RCC 7860 (cell line): ENCODE data around the gene ZDHHC1.

Experiments
- DNase-seq: peaks from one replicate; pipeline ENCODE4 v3.0.0-alpha.2; 2015; ENCODE audit warnings: low spot score
- FAIRE-seq: peaks from 2 replicates; lab custom pipeline; 2012; peaks lifted over from hg19 to GRCh38; lab: Jason Lieb, UNC

The ZDHHC1 gene

DNA sequence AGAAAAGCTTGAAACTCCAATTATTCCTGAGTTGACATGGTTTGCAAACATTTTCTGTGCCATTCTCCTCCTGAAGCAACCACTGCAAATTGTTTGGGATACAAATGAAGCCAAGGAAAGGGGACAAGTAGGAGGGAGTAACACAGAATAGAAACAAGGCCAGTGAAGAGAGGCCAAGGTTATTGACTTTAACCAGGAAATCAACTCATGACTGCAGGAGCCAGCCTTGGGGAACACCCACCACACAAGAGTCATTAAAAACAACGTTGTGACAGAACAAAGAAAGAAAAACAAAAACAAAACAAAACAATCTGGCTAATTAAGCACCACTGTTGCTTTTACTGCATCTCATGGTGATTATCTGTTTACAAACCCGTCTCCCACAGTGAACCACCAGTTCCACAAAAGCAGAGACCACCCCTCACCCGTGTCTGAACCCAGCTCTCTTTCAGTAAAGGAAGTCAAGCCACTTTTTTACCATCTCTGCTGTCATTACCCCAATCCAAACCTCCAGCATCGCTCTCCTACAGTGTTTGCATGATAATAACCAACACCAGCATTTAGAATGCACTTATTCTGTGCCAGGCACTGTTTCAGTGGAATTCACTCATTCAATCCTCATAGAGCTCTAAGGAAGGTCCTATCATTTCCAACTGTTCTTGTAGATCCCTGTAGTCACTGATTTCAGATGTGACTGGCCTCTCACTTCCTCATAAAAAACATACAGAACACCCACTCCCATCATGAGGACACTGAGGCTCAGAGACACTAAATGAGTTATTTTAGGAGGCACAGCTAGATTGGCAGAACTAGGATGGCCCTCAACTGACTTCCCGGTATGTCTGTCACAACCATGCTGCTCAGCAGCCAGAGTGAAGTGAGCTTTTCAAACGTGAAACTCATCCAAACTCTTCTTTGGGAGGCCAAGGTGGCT, 2.0 kb downstream of the ZDHHC1 start:
- no peak for FAIRE-seq
- no peak for DNase-seq

DNA sequence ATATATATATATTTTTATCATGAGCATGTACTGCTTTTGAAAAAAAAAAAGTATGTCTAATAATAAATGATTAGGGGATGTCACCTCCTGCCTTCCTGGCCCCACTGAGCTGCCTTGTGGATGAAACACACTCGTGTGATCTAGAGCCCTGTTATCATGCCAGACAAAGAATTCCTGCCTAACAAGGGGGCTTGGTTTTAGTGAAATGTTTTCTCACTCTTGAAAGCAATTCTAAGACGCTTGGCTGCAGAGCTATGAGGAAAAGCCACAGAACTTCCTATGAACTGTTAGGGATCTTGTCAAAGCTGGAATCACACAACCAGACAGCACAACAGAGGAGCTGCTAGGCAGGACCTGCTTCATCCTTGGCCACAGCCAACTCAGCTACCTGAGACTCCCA, 4.0 kb downstream of the ZDHHC1 start:
- FAIRE-seq (no peak), DNase-seq (no peak)

DNA sequence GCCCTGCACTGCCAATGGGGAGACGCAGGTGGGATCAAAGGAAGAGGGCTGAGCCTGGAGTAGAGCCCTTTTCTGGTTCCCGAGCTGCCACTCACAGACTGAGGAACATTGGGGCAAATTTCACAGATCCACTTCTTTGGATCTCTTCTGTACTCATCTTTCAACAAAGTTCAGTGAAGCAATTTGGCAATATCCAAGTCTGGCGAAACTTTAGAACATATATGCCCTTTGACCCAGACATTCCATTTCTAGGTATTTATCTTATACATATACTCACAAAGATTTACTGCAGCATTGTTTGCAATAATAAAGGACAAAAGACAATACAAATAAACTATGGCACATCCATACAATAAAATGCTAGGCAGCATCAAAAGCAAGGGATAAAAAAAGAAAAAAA, 4.9 kb downstream of the ZDHHC1 start:
- no peak for FAIRE-seq
- DNase-seq: no peak

DNA sequence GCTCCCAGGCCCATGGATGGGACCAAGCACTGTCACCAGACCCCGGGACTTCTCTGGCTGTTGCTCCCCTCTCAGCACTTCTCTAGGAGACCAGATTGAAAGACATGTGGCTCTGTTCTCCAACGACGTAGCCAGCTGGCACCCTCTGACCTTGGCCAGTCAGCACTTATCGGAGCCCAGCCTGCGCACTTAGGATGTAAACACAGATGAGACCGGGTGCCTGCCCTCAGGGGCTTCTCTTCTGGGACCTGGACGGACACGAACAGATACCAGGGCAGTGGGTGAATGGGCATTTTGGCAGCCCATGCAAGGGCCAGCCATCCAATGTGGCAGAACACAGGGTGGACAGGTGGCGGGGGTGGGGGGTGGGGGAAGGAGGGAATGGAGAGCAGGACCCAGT, 6.6 kb downstream of the ZDHHC1 start:
- FAIRE-seq: no peak
- DNase-seq: no peak

DNA sequence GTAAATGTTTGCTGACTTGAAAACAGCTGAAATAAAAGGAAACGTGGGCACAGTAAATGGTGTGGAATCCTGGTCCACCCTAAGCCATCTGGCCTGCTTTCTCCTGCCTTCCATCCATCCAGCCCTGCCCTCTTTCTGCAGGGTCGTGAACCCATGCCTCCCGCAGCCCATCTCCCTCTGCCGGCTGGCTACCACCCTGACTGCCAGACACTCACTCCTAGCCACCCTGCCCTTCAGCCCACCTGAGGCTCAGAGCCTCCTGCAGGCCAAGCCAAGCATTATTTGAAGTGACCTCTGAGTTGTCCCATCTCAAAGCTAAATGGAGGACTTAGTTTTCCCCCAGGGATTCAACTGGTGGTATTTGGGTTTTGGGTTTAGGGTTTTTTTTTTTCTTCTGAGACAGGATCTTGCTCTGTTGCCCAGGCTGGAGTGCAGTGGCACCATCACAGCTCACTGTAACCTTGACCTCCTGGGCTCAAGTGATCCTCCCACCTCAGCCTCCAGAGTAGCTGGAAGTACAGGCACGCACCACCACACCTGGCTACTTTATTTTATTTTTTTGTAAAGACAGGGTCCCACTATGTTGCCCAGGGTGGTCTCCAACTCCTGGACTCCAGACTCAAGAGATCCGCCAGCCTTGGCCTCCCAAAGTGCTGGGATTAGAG, 8.4 kb downstream of the ZDHHC1 start:
- FAIRE-seq: no peak
- no peak for DNase-seq

DNA sequence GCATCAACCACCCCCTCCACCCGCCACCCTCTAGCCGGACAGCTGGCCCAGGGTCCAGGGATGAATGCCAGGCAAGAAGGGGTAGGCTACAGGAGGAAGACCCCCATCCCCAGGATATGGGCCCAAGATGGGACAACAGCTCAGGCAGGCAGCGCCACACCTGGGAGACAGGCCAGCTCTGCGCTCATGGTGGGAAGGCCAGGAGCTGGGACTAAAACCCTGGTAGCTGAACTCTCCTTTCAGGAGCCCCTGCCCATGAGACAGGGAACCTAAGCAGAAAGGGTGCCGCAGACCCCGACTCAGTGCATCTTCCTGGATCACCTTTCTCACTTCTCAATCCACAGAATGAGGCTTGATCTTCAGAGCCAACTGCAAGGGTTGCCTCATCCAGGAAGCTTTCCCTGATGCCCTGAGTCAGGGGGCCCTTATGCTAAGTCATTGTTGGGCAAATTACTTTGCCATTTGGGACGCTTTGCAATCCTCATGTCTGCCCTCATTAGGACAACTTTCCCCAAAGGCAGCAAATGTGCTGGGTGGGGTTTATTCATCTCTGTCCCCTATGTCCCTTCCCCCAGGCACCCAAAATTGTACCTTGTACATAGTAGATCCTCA, 9.0 kb downstream of the ZDHHC1 start:
- FAIRE-seq: no peak
- DNase-seq: no peak

DNA sequence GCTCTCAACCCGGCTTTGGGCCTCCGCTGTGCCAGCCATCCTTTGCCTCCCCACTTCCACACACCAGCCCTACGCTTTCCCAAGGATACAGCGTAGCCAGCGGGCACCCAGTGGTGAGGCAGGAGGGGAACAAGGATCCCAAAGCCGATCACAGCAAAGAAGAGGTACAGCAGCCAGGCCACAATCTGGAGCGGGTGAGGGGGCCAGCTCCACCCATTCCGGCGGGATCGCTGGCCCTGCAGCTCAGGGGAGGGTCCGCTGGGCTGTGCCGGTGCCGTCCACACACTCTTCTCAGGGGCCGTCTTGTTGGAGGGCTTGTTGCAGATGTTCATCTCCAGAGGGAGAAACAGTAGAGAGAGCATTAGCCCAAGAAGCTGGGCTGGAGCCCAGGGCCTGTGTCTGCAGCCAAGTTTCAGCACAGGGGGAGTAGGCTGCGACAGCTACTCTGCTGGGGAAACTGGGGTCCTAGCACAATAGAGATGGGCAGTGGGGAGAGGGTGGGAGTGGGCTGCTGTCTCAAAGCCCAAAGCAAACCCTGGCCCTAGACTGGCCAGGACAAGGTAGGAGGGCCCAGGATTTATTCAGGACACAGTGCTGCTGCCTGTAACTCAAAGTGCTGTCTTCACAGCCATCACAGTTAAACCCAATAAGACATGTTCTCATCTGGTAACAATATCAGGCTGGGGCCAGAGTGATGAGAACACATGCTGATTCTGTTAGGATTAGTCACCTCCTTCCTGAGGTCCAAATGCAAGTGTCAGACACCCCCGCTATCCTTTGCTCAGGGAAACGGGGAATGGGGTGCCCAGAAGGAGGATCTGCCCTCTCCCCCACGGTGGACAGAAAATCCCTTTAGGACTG, 9.9 kb downstream of the ZDHHC1 start:
- no peak for DNase-seq
- FAIRE-seq: no peak

DNA sequence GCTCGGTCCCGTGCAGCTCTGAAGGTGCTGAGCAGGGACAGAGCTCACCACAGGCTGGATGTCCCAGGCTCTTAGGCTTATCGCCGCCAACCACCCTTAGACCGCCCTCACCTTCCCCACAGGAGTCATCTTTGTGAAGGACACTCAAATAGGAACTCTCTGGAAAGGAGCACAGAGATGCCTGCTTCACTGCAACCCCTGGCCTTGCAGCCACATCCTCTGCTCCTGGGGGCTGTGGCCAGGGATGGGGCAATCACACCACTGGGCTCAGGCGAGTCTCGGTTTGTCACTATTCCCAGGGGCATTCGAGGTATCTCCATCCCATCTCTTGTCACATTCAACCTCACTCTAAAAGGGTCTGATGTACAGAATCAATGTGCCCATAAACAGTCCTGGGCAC, 10.9 kb downstream of the ZDHHC1 start:
- DNase-seq: no peak
- no peak for FAIRE-seq

DNA sequence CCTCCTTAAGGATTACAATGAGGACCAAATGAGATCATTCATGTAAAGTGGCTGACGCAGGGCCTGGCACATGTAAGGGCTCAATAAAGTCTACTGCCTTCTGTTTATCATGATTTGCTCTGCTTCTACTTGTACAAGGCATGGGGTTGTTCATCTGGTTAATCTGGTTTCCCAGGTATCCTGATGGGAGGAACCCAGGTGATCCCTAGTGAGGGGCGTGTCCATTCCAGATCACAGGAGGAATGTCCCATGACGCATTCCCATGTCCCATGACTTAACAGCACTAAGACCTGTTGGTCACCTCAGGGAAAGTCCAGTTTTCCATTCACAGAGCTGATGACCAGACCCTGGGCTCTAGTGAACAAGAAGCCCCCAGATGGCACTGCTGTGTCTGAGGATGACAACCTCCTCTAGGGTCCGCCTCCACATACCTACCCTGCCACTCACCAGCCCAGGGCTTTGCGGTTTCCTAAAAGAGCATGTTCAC, 11.5 kb downstream of the ZDHHC1 start:
- DNase-seq (no peak), FAIRE-seq (no peak)

DNA sequence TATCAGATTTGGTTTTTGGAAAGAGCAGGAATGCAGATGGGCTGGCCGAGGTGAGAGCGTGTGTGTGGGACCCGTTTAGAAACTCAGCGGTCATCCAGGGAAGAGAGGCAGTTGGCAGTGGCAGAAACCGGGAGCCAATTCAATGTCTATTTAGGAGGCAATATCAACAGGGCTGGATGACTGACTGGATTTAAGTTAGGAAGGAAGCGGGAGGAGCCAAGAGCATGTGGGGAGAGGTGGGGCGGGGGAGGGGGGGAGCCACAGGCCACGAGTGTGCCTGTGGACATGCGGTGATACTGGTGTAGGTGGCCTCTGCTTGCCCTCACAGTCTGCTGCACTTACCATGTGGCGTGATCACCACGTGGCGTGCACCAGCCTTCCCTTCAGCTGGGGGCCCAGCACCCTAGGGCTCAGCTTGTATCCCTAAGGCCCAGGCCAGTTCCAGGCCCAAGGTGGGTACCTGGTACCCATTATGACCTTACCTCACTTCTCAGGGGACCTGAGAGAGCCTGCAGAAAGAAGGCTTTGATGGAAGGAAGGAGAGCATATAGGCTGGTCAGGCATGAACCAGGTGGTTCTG, 12.2 kb downstream of the ZDHHC1 start:
- no peak for DNase-seq
- FAIRE-seq: no peak

DNA sequence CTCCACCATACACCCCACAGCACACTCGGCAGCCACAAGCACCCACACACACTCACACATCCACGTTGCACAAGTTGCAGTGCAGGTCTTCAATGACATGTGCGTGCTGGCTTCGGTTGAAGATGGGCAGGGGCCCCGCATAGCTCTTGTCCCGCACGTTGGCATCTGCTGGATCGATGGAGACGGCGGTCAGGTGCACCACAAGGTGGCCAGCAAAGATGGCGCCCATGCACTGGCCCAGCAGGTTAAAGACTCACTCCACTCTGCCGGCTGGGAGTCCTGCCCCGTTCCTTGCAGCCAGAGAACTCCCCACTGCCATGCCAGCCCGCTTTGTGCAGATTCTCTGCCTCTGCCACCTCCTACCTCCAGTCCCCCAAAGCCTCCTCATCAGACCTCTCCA, 15.4 kb downstream of the ZDHHC1 start:
- FAIRE-seq (no peak), DNase-seq (no peak)

DNA sequence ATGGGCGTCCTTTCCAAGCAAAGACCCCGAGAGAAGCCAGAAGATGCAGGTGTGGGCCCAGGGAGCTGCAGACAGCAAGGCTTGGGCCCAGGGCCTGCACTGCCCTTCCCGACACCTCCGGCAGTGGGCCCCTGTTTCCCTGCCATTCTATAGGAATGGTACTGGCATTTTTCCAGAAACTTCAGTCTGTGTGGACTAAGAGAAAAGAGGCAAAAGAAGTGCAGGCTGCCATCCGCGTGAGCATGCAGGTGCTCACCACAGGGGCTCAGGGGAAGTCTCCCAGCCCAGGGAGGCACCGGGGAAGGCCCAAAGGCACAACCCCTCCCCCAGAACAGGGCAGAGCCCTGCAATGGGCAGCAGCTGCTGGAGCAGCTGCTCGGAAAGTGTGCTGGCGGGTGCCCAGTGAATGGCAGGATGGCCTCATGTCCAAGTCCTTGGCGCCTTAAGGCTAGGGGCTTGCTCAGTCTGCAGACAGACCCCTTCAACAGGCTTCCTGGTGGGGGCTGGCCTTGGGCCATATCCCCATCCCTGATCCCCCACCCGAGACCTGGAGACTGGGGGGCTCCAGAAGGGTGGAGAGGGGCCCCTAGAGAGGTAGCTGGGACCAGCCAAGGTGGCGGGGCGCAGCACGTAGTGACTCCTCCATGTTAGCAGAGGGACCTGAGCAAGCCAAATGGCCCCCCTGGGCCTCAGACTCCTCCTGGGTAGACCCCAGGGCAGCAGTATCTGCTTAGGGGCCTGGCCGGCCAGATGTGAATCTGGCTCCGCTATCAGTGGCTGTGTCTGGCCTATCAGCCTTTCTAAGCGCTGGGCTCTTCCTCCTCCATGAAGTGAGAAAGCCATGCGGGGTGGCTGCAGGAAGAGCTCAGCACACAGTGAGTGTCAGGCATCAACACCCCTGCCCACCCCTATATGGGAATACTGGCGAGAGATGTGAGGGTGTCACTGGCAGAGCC, 16.2 kb downstream of the ZDHHC1 start:
- no peak for DNase-seq

DNA sequence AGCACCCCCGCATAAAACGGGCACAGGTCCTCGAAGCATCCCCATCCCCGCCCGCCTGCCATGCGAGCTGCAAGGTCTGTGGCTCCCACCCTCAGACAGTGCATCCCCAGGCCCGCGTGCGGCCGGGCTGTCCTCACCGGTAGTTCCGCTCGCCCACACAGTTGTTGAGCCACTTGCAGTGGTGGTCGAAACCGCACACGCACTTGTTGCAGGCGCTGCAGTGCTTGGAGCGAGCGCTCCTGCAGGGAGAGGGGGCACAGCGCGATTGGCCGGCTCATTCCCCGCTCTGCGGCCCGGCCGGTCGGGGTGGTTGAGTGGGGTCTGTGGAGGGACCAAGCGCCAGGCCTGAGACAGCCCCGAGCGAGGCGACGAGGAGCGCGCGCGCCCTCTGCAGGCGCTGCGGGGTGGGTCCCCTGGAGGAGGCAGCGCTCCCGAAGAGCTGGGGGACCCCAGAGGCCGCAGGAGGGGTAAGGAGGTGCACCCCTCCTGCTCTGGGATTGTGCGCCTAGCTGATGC, 17.0 kb downstream of the ZDHHC1 start:
- FAIRE-seq: no peak
- DNase-seq: no peak

More for the DNA sequence above, 16.2 kb downstream of the ZDHHC1 start:
- no peak for FAIRE-seq

DNA sequence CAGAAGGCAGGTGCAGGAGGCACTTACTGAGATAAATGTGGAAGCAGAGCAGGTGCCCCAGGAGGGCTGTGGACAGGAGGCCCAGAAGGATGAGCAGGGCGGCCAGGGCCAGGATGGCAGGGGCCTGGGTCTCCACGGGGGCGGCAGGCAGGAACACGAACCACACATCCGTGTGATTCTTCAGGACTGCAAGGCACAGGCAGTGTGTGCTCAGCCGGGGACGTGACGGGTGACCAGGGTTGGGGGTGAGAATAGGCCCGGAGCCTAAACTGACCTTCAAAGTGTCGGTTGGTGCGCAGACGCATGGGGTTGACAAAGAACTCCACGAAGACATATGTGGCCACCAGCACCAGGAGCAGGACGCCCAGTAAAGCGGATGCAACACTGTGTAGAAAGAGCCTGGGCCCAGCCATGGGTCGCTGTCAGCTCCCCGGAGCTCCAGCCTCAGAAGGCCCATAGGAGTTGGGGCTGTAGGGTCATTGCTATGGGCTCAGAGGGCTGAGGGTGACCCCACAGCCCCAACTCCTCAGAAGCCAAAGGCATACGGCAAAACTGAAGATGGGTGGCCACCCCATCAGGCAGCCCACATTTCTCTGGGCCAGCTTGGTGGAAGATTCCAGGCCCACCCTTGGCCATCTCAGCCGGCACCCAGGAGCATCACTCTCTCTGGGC, 17.6 kb downstream of the ZDHHC1 start:
- no peak for FAIRE-seq
- no peak for DNase-seq

DNA sequence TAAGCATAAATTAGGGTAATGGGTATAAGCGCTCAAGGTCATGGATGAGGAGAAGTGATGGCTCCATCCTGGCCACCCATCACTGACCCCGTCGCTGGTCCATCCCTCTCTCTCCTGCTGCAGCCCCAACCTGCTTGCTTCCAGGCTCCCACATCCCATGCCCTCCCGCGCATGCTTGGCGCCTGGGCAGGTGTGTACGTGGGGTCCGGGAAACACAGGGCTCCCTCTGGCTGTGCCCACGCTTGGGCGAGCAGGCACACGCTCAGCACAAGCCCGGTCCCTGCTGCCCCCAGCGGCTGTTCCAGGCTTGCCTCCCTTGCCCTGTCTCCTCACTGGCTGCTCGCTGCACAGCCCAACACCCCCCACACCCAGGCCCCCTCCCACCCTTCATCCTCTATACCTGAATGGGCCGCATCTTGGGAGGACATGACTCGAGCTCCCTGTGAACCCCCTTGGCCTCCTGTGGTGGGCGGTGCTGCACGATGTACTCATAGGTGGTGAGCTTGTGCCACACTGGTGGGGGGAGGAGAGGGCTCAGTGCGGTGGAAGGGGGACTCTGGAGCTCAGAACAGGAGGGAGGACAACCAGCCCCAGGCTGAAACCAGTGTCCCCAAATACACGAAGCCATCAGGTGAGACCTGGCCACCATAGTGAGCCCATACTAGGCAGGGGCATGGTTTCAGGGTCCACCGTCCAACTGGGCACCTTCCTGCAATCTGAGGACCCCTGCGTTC, 18.3 kb downstream of the ZDHHC1 start:
- FAIRE-seq: no peak
- DNase-seq: no peak

DNA sequence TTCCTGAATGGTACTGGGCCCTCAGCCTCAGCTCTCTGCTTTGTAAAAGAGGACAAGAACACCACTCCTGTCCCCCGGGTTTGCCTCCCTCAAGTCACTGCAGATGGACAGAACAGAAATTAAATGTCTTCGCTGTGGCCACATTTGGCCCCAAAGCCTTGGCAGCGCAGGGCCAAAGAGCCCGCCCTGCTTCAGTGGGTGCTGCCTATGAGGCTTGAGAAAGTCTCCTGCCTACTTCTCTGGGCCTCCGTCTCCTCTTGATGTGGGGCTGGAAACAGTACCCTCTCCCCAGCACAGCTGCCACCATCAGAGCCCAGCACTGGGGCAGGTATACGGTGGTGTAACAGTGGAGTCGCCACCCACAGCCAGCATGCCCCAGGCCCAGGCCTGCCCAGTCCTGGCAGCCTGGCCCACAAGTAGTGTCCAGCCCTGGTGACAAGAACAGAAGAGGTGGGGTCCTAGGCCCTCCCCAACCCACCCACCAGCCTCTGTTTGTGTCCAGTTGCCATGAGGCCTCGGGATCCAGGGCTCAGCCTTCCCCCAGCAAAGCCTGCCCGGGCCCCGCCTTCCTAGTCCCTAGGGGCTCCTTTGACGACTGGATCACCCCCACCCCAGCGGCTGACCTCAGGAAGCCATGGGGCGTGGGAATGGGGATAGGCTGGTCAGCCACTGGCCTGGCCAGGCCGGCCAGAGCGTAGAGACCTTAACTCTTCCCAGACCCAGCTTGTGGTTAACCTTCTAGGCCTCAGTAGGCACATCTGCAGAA, 19.1 kb downstream of the ZDHHC1 start:
- DNase-seq (no peak), FAIRE-seq (no peak)
